OCI-LY1 (cell line): Measurements from ENCODE around the gene PCDHGA1.

Experiments
- CTCF ChIP-seq: fragments of 200-600 bp; sonication (generic), shearing (Covaris generic); IDR thresholded peaks from 2 replicates; pipeline ENCODE4 v1.5.1; 2017; ENCODE audit warnings: mild to moderate bottlenecking, antibody characterized with exemption, low read length, moderate library complexity, mixed read lengths
- EZH2 ChIP-seq: fragments of 200-600 bp; sonication (generic), shearing (Covaris generic); IDR thresholded peaks from 2 replicates; pipeline ENCODE4 v1.8.0; 2017; ENCODE audit warnings: borderline replicate concordance, mixed run types, mild to moderate bottlenecking, antibody characterized with exemption, low read length, moderate library complexity, mixed read lengths

GRCh38 chr5:141382469-141383294 lies 52.4 kb downstream of the PCDHGA1 start, which contains the start of gene PCDHGA7:
- TF ChIP-seq CTCF (no peak), EZH2 (no peak)
